ENCODE measurements around the gene PFDN6. TPM values are rescaled to one million over a fixed set of nuclear protein-coding genes. Genes with fewer than 3 reads are reported as not detected.

Gene PFDN6
- total RNA-seq, 1 donor from 2014 or later: 52.9 TPM

DNA sequence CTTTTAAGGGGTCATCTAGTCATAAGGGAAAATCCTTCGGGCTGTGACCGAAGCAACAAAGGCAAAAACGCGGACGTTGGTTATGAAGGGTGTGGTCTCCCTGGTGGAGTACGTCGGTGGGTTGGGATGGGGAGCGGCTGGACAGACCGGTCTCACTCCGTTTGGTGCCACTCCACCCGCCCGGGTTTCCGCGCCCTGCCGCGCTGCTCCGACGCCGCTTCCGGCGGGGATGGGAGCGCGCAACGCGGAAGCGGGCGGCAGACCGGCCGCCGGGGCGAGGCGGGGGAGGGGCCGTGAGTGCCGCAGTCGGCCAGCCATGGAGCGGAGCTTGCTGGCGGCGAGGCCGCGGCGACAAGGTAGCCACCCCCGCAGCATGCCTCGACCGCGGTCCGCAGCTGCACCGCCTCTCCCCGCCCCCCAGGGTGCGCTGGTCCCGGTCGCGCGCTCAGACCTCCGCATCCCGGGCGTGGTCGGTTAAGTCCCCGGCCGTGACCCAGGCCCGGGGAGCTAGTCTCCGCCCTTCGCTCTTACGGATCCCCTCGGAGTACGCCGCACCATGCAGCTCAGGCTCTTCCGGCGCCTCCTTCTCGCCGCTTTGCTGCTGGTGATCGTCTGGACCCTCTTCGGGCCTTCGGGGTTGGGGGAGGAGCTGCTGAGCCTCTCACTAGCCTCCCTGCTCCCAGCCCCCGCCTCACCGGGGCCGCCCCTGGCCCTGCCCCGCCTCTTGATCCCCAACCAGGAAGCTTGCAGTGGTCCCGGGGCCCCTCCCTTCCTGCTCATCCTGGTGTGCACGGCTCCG, 12.3 kb upstream of the PFDN6 start, which contains the start of gene B3GALT4:
Gene B3GALT4 (plus strand): TSS at position 260 of the 799 bp plus-strand sequence. CDS start 297 bp downstream, at position 557.
- peaks cover 32% of the 10 kb centered on the region for H3K4me1 Mint-ChIP-seq (ENCODE audit: unreplicated experiment)
- peaks cover 30% of the 10 kb centered on the region for H3K36me3 Mint-ChIP-seq
- peak within 1 kb of the TSS; percentile 100 for H3K27ac Mint-ChIP-seq
- H3K27me3 Mint-ChIP-seq: no peaks in the 10 kb centered on the region
- H3K9me3 Mint-ChIP-seq: no peaks in the 10 kb centered on the region
- TF ChIP-seq, protein P1, sequence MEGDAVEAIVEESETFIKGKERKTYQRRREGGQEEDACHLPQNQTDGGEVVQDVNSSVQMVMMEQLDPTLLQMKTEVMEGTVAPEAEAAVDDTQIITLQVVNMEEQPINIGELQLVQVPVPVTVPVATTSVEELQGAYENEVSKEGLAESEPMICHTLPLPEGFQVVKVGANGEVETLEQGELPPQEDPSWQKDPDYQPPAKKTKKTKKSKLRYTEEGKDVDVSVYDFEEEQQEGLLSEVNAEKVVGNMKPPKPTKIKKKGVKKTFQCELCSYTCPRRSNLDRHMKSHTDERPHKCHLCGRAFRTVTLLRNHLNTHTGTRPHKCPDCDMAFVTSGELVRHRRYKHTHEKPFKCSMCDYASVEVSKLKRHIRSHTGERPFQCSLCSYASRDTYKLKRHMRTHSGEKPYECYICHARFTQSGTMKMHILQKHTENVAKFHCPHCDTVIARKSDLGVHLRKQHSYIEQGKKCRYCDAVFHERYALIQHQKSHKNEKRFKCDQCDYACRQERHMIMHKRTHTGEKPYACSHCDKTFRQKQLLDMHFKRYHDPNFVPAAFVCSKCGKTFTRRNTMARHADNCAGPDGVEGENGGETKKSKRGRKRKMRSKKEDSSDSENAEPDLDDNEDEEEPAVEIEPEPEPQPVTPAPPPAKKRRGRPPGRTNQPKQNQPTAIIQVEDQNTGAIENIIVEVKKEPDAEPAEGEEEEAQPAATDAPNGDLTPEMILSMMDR (conservative IDR thresholded peaks at IDR 0.05): peak; percentile 77
- DNase-seq (ENCODE audit: extremely low spot score, unreplicated experiment): peak; percentile 85
- peak within 1 kb of the TSS; percentile 91 for H3K4me3 Mint-ChIP-seq

DNA sequence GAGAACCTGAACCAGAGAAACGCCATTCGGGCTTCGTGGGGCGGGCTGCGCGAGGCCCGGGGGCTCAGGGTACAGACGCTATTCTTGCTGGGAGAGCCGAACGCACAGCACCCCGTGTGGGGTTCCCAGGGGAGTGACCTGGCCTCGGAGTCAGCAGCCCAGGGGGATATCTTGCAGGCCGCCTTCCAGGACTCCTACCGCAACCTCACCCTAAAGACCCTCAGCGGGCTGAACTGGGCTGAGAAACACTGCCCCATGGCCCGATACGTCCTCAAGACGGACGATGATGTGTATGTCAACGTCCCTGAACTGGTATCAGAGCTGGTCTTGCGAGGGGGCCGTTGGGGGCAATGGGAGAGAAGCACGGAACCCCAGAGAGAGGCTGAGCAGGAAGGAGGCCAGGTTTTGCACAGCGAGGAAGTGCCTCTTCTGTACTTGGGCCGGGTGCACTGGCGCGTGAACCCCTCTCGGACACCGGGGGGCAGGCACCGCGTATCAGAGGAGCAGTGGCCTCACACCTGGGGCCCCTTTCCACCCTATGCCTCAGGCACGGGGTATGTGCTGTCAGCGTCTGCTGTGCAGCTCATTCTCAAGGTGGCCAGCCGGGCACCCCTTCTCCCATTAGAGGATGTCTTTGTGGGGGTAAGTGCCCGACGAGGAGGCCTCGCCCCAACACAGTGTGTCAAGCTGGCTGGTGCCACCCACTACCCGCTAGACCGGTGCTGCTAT, 11.6 kb upstream of the PFDN6 start:
- H3K4me1 Mint-ChIP-seq (ENCODE audit: unreplicated experiment): peaks cover 26% of the 10 kb centered on the region
- DNase-seq (ENCODE audit: extremely low spot score, unreplicated experiment): no peak
- H3K27ac Mint-ChIP-seq: peak overlapping the region; percentile 92
- H3K27me3 Mint-ChIP-seq: no peaks in the 10 kb centered on the region
- TF ChIP-seq, protein P1 (conservative IDR thresholded peaks at IDR 0.05): no peak
- H3K4me3 Mint-ChIP-seq: peak overlapping the region; percentile 91
- H3K9me3 Mint-ChIP-seq: no peaks in the 10 kb centered on the region
- H3K36me3 Mint-ChIP-seq: peaks cover 24% of the 10 kb centered on the region

DNA sequence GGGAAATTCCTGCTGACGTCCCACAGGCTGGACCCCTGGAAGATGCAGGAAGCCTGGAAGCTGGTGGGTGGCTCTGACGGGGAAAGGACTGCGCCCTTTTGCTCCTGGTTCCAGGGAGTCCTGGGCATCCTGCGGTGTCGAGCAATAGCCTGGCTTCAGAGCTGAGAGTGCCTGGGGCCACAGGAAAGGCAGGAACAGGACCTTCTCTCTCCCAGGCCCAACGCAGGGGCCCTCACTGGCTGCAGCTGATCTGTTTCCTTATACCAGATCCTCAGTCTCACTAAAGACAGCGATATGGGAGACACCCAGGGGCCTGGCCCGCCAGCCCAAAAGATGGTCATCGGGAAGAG, 11.0 kb upstream of the PFDN6 start:
- Mint-ChIP-seq H3K4me1 (ENCODE audit: unreplicated experiment) (peaks cover 20% of the 10 kb centered on the region), H3K36me3 (peaks cover 19% of the 10 kb centered on the region), H3K27ac (peak overlapping the region; percentile 63), H3K4me3 (peak overlapping the region; percentile 55), H3K9me3 (no peaks in the 10 kb centered on the region), H3K27me3 (no peaks in the 10 kb centered on the region)
- DNase-seq (ENCODE audit: extremely low spot score, unreplicated experiment): no peak
- TF ChIP-seq, protein P1 (conservative IDR thresholded peaks at IDR 0.05): no peak

DNA sequence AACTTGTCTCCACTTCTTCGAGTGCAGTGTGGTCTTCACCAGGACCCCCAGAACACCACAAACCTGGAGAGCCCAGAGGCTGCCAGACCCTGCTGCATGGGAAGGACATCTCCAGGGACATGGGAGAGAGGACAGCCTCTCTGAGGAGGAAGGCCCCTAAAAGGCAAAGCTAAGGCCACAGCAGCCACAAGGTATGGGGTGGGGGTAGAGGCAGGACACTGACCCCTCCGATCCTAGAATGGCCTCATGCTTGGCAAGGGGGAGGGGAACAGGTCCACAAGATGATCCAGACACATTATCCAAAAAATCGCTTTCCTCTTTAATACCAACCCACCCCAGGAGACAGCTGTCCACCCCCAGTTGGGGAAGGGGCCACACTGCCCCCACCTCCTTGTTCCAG, 10.6 kb upstream of the PFDN6 start:
- peak overlapping the region; percentile 55 for H3K4me3 Mint-ChIP-seq
- DNase-seq (ENCODE audit: extremely low spot score, unreplicated experiment): no peak

DNA sequence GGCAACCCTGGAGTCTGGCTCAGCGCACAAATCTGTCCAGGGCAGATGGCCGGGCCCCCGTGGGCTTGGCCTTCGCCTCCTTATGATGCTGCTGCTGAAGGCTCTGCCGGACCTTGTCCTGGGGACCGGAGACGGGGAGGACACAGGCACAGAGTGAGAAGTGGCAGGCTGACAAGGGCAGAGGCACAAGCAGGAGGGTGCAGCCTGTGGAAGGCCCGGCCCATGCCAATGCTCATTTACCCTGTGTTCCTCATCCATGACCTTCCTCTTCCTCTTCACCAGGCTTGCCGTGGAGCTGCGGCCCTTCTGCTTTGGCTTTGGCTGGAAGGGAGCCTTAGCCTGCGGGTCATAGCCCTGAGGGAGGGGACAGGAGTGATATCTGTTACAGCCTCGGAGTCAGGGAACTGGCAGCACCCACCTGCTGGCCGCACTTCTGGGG, 10.1 kb upstream of the PFDN6 start:
- TF ChIP-seq, protein P1 (conservative IDR thresholded peaks at IDR 0.05): no peak
- Mint-ChIP-seq H3K27ac (peak overlapping the region; percentile 63), H3K27me3 (no peaks in the 10 kb centered on the region), H3K9me3 (no peaks in the 10 kb centered on the region), H3K36me3 (peaks cover 15% of the 10 kb centered on the region), H3K4me3 (no peak overlapping the region), H3K4me1 (ENCODE audit: unreplicated experiment) (peaks cover 14% of the 10 kb centered on the region)
- DNase-seq (ENCODE audit: extremely low spot score, unreplicated experiment): no peak

More for the DNA sequence above, 10.6 kb upstream of the PFDN6 start:
- Mint-ChIP-seq H3K4me1 (ENCODE audit: unreplicated experiment) (peaks cover 16% of the 10 kb centered on the region), H3K9me3 (no peaks in the 10 kb centered on the region), H3K27me3 (no peaks in the 10 kb centered on the region), H3K27ac (peak overlapping the region; percentile 63), H3K36me3 (peaks cover 18% of the 10 kb centered on the region)
- TF ChIP-seq, protein P1 (conservative IDR thresholded peaks at IDR 0.05): no peak

Data from type B pancreatic cell (in vitro differentiated cells).